Spleen (tissue), 11 donors: ENCODE data around the gene ATG9A. TPM values are rescaled to one million over a fixed set of nuclear protein-coding genes. Genes with fewer than 3 reads are reported as not detected.

ENCODE experiments used
- DNase-seq: peaks from one replicate; pipeline ENCODE4 v3.0.0-alpha.2; 2020
- H3K27ac ChIP-seq, 8 donors: fragments of 200-600 bp; sonication (generic) in 7 of 8; 1 replicate in 4 of 8; 2 replicates in 4 of 8; pipeline versions ENCODE4 v1.5.0 to v1.8.0; 2016 to 2021; ENCODE audit warnings: inconsistent platforms in 4 of 8, mild to moderate bottlenecking in 4 of 8, moderate library complexity in 1 of 8
- H3K27me3 ChIP-seq, 7 donors: fragments of 200-600 bp; sonication (generic) in 6 of 7; replicated peaks in 1 of 7; 1 replicate in 4 of 7; 2 replicates in 3 of 7; pipeline versions ENCODE4 v1.5.0 to v1.8.0; 2016 to 2021; ENCODE audit warnings: inconsistent platforms in 3 of 7, mild to moderate bottlenecking in 1 of 7
- H3K36me3 ChIP-seq, 6 donors: fragments of 200-600 bp; sonication (generic) in 5 of 6; 1 replicate in 4 of 6; 2 replicates in 2 of 6; pipeline versions ENCODE4 v1.5.0 to v1.8.0; 2016 to 2021; ENCODE audit warnings: inconsistent platforms in 2 of 6
- H3K4me1 ChIP-seq, 6 donors: fragments of 200-600 bp; sonication (generic) in 5 of 6; 1 replicate in 3 of 6; 2 replicates in 3 of 6; pipeline versions ENCODE4 v1.5.0 to v1.8.0; 2016 to 2021; ENCODE audit warnings: inconsistent platforms in 3 of 6
- H3K4me3 ChIP-seq, 8 donors: fragments of 200-600 bp; sonication (generic) in 7 of 8; 1 replicate in 4 of 8; 2 replicates in 4 of 8; pipeline versions ENCODE4 v1.5.0 to v1.8.0; 2016 to 2021; ENCODE audit warnings: inconsistent platforms in 4 of 8, mild to moderate bottlenecking in 4 of 8, moderate library complexity in 2 of 8
- H3K9me3 ChIP-seq, 8 donors: fragments of 200-600 bp; sonication (generic) in 7 of 8; 1 replicate in 4 of 8; 2 replicates in 4 of 8; pipeline versions ENCODE4 v1.5.0 to v1.8.0; 2016 to 2021; ENCODE audit warnings: inconsistent platforms in 4 of 8
- POLR2A ChIP-seq, 3 donors: fragments of 450-650 bp; IDR thresholded peaks; one replicate each; pipeline ENCODE4 v1.5.1; 2017; ENCODE audit warnings: antibody characterized with exemption in 3 of 3, mild to moderate bottlenecking in 1 of 3
- POLR2AphosphoS5 ChIP-seq, 3 donors: sonication (generic); formaldehyde crosslinking; IDR thresholded peaks; one replicate each; pipeline ENCODE4 v1.5.1; 2017; ENCODE audit warnings: antibody characterized with exemption in 3 of 3
- WGBS, 5 donors: extraction: QIAGEN DNeasy Blood & Tissue Kit in 3 of 5; methylation state at CpG; one replicate each; pipeline versions ENCODE4 v1.1.5 to v1.1.7; 2013 to 2018; 5-methylcytosine and 5-hydroxymethylcytosine counted together
- intact Hi-C: fragments of 100-400 bp; cut with DNase I; formaldehyde crosslinking; loops from one replicate; pipeline ENCODE4 v1.15.0; 2023; ENCODE audit warnings: low total_unique reads
- polyA plus RNA-seq, 3 donors: library from polyadenylated mRNA; stranded (reverse); fragments of 200-250 nt; gene quantifications; one replicate each; pipeline ENCODE4 v1.2.1, GENCODE V29; 2013
- total RNA-seq, 7 donors: library from RNA; depleted of rRNA in 3 of 7; stranded (reverse); fragments of >200 nt in 3 of 7; fragmentation: NEBNext Ultra II Directional in 4 of 7; extraction: Animal tissue kit (Norgen Biotek cat#: 25700) in 4 of 7; gene quantifications; one replicate each; pipeline versions ENCODE4 v1.1.0 to v1.2.1, GENCODE V29; 2016 to 2021
- TF ChIP-seq, protein P1 (sequence below), 11 experiments: fragments of 200-600 bp in 7 of 11; fragments of 450-650 bp in 4 of 11; sonication (generic) in 4 of 11; IDR thresholded peaks in 8 of 11; conservative IDR thresholded peaks in 3 of 11; 1 replicate in 7 of 11; 2 replicates in 4 of 11; pipeline versions ENCODE4 v1.4.0 to v1.8.0; 2016 to 2021; ENCODE audit warnings: antibody characterized with exemption in 11 of 11, inconsistent platforms in 4 of 11, mild to moderate bottlenecking in 1 of 11
- donor health status: healthy with polysubstance abuse.
- donor health status: DM: no; HTN: no; CAD: no; lungs with moderate emphysema.
- donor health status: DM: no; HTN: no; CAD: no.
- donor health status: Bipolar disorder and iron deficiency.
- donor health status: healthy.
- donor health status: DM: no; HTN: no; CAD: no.
- donor health status: DM: yes; HTN: yes; CAD: no.

The ATG9A gene
- total and polyA plus RNA-seq, 10 donors: 9.4 to 68.2 (median 44.8) TPM

DNA sequence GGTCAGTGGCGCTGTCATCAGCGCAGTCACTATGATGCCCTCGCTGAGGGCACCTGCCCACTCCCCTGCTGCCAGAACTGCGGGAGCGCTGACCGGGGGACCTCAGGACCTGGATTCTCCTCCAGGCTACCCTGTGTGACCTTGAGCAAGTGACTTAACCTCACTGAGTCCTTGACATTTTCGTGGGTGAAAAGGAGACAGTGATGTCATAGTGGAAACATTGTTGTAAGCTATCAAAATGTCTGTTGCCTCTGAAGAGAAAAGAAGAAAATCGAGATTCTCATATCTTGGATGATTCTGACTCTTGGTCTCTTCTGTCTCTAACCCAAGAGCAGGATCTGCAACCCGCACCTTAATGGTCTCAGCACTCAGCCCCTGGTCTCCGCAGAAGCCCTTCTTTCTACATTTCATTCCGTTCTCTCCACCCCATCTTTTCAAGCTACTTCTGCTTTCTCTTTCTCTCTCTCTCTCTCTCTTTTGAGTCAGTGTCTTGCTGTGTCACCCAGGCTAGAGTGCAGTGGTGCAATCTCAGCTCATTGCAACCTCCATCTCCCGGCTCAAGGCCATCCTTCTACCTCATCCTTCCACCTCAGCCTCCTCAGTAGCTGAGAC lies 25.3 kb upstream of the ATG9A start:
- Histone ChIP-seq H3K36me3 (peaks cover 0 to 25% (median 19%) of the 10 kb centered on the region in 6 donors), H3K4me1 (peaks cover 16 to 60% (median 45%) of the 10 kb centered on the region in 6 donors), H3K9me3 (no peaks in the 10 kb centered on the region), H3K4me3 (peak overlapping the region; percentile 70 to 94 (median 80)), H3K27ac (peak overlapping the region; percentile 84 to 99 (median 95)), H3K27me3 (peaks cover 0 to 10% (median 0%) of the 10 kb centered on the region in 7 donors)
- DNase-seq: no peak
- 4 to 10% (median 7%) methylated on average over 9 to 12 of the region's 12 CpGs for WGBS, 5 donors
- peak in 1 of 3 donors; percentile 72 for TF ChIP-seq POLR2AphosphoS5 (IDR thresholded peaks at IDR 0.05)
- TF ChIP-seq, protein P1, sequence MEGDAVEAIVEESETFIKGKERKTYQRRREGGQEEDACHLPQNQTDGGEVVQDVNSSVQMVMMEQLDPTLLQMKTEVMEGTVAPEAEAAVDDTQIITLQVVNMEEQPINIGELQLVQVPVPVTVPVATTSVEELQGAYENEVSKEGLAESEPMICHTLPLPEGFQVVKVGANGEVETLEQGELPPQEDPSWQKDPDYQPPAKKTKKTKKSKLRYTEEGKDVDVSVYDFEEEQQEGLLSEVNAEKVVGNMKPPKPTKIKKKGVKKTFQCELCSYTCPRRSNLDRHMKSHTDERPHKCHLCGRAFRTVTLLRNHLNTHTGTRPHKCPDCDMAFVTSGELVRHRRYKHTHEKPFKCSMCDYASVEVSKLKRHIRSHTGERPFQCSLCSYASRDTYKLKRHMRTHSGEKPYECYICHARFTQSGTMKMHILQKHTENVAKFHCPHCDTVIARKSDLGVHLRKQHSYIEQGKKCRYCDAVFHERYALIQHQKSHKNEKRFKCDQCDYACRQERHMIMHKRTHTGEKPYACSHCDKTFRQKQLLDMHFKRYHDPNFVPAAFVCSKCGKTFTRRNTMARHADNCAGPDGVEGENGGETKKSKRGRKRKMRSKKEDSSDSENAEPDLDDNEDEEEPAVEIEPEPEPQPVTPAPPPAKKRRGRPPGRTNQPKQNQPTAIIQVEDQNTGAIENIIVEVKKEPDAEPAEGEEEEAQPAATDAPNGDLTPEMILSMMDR (IDR thresholded peaks at IDR 0.05 in 8 of 11, conservative IDR thresholded peaks at IDR 0.05 in 3 of 11): no peak
- intact Hi-C loops: no loop called here

DNA sequence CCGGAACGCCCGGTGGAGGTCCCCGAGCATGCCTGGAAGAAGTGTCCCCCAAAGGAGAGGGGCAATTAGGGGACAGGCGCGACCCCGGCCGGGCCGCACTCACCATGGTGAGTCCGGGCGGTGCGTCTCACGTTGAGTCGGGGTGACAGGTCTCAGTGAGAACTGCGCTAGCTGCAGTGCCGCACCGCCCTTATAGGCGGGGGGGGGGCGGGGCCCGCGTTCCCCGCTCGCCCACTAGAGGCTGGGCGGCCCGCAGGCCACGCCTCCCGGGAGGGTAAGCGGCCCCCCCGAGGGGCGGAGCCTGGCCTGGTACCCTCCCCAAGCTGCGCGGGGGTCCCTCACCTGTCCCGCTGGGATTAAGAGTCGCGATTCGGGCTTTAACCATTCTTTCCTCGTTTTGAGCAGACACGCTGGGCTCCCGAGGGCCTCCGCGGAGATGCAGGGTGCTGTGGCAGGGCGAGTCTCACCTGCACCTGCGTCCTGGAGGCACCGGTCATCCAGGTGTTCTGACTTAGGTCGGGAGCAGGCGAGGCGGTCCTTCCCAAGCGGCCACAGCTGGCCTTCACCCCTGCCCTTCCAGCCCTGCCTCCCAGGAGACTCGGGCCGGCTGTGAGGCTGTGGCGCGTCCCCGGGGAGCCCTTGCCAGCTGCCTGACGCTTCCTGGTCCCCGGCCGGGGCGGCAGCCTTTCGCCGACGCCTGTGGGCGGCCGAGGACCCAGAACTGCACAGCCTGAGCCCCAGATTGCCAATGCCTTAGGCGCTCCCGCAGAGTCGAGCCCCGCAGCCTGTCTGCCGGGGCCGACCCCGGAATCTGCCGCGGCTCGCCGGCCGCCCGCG lies 24.5 kb upstream of the ATG9A start, which contains the start of gene TUBA4A:
Gene TUBA4A (minus strand): TSS at position 166 of the 837 bp plus-strand sequence. CDS start 60 bp downstream, at position 106.
- Histone ChIP-seq H3K27ac (peak within 1 kb of the TSS; percentile 84 to 99 (median 95)), H3K9me3 (no peaks in the 10 kb centered on the region), H3K27me3 (peaks cover 0 to 9% (median 0%) of the 10 kb centered on the region in 7 donors), H3K4me3 (peak within 1 kb of the TSS; percentile 70 to 94 (median 80)), H3K4me1 (peaks cover 22 to 68% (median 53%) of the 10 kb centered on the region in 6 donors), H3K36me3 (peaks cover 0 to 33% (median 21%) of the 10 kb centered on the region in 6 donors)
- TF ChIP-seq POLR2A (IDR thresholded peaks at IDR 0.05) (peak; percentile 93 to 99 (median 98)), POLR2AphosphoS5 (IDR thresholded peaks at IDR 0.05) (peak; percentile 99 to 100 (median 99))
- TF ChIP-seq, protein P1 (IDR thresholded peaks at IDR 0.05 in 8 of 11, conservative IDR thresholded peaks at IDR 0.05 in 3 of 11): peak in 10 of 11 experiments; percentile 25 to 73 (median 44)
- 0 to 1% (median 1%) methylated on average over 28 to 76 of the region's 76 CpGs for WGBS, 5 donors
- intact Hi-C loops: no loop called here
- peak; percentile 98 for DNase-seq

DNA sequence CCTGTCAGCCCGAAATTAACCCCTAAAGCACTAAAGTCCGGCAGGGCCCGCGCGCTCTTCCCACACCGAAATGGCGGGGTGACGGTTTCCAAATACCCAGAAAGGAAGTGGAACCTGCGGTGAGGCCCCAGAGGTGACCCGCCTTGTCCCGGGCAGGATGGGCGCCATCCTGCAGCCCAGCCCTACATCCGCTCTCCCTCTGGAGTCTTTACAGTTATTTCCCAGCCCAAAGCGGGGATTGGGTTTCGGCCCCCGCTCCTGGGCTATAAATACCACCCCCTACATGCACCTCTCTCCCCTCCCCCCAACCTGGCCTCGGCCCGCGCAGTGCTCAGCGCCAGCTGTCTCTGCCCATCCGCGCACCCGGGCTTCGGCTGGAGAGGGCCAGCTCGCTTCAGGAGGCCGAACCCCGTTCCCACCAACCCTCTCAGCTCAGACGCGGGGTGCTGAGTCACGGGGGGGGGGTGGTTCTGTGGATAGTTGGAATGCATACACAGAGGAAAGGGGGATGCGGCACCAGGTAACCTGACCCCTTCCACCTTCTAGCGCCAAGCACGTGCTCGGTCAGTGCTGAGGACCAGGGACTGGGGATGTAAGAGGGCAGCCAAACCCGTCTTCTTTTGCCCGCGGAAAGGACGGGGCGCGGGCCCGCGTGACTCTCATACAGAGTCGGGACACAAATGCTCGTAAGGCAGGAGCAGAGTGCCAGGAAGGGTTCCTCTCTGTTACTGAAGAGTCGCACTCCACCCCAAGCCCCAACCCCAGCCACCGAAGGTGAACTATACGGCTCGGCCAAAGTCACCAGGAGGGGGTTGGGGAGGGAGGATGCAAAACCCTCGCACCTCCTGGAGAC lies 23.7 kb upstream of the ATG9A start, which contains the start of gene TUBA4B:
Gene TUBA4B (plus strand): TSS at position 344 of the 853 bp plus-strand sequence. CDS start 165 bp downstream, at position 509.
- TF ChIP-seq POLR2A (IDR thresholded peaks at IDR 0.05): no peak
- peak; percentile 80 to 82 (median 80) for TF ChIP-seq POLR2AphosphoS5 (IDR thresholded peaks at IDR 0.05)
- Histone ChIP-seq H3K36me3 (peaks cover 0 to 41% (median 23%) of the 10 kb centered on the region in 6 donors), H3K4me1 (peaks cover 30 to 76% (median 61%) of the 10 kb centered on the region in 6 donors), H3K4me3 (peak within 1 kb of the TSS; percentile 70 to 94 (median 80)), H3K27ac (peak within 1 kb of the TSS; percentile 84 to 99 (median 95)), H3K9me3 (no peaks in the 10 kb centered on the region), H3K27me3 (peaks cover 0 to 9% (median 0%) of the 10 kb centered on the region in 7 donors)
- intact Hi-C loops: no loop called here
- peak; percentile 93 for DNase-seq
- 1% methylated on average over 41 to 49 of the region's 49 CpGs for WGBS, 5 donors

DNA sequence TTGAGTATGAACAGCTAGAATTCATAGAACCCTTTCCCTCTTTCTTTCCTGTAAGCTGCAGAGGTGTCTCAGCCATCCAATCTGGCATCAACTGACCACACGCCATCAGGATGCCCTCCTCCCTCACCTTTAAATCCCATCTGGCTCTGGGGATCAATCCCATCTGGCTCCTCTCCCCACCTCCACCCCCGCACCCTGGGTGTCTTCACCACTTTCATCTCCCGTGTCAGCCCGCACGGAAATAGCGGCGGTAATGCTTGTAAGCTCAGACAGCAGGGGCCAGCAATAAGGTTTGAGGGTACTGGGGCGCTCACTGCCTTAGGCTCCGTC lies 23.1 kb upstream of the ATG9A start:
- Histone ChIP-seq H3K4me3 (peak overlapping the region; percentile 70 to 94 (median 80)), H3K9me3 (no peaks in the 10 kb centered on the region), H3K4me1 (peaks cover 36 to 82% (median 67%) of the 10 kb centered on the region in 6 donors), H3K27me3 (peaks cover 0 to 9% (median 0%) of the 10 kb centered on the region in 7 donors), H3K36me3 (peaks cover 0 to 45% (median 23%) of the 10 kb centered on the region in 6 donors), H3K27ac (peak overlapping the region in 7 of 8 donors; percentile 94 to 99 (median 95))
- intact Hi-C loops: no loop called here
- WGBS, 5 donors: 5 to 9% (median 6%) methylated on average over 9 of the region's 9 CpGs
- DNase-seq: no peak
- TF ChIP-seq, protein P1 (IDR thresholded peaks at IDR 0.05 in 8 of 11, conservative IDR thresholded peaks at IDR 0.05 in 3 of 11): no peak
- TF ChIP-seq POLR2A (IDR thresholded peaks at IDR 0.05) (no peak), POLR2AphosphoS5 (IDR thresholded peaks at IDR 0.05) (no peak)
